Lower lobe of right lung (tissue), 2 donors: ENCODE results near the gene ACACB. TPM values are rescaled to one million over a fixed set of nuclear protein-coding genes. Genes with fewer than 3 reads are reported as not detected.

Experiments
- ATAC-seq, 2 donors: fragments of 200-7000 bp; cut with Tn5 transposase; one replicate each; pipeline ENCODE4 v1.9.1; 2020 to 2022; ENCODE audit warnings: mild to moderate bottlenecking in 2 of 2, moderate library complexity in 2 of 2
- DNase-seq: peaks from one replicate; pipeline ENCODE4 v3.0.0-alpha.2; 2020
- H3K27ac ChIP-seq: fragments of 200-600 bp; one replicate; pipeline ENCODE4 v1.8.0; 2022
- H3K27me3 ChIP-seq: fragments of 200-600 bp; one replicate; pipeline ENCODE4 v1.8.0; 2022; ENCODE audit warnings: low read depth
- H3K36me3 ChIP-seq: fragments of 200-600 bp; one replicate; pipeline ENCODE4 v1.8.0; 2022; ENCODE audit warnings: mild to moderate bottlenecking
- H3K4me1 ChIP-seq: fragments of 200-600 bp; one replicate; pipeline ENCODE4 v1.8.0; 2022
- H3K4me3 ChIP-seq: fragments of 200-600 bp; one replicate; pipeline ENCODE4 v1.8.0; 2022; ENCODE audit warnings: mild to moderate bottlenecking
- H3K9me3 ChIP-seq: fragments of 200-600 bp; one replicate; pipeline ENCODE4 v1.8.0; 2022
- intact Hi-C: fragments of 100-400 bp; cut with DNase I; formaldehyde crosslinking; loops from one replicate; pipeline ENCODE4 v1.11.0; 2022
- total RNA-seq: library from RNA; stranded (reverse); fragmentation: NEBNext Ultra II Directional; extraction: Animal tissue kit (Norgen Biotek cat#: 25700); gene quantifications from one replicate; pipeline ENCODE4 v1.2.1, GENCODE V29; 2021
- TF ChIP-seq, protein P1 (sequence below): fragments of 200-600 bp; IDR thresholded peaks from one replicate; pipeline ENCODE4 v1.8.0; 2022; ENCODE audit warnings: antibody characterized with exemption, mild to moderate bottlenecking
- donor health status: DM: no; HTN: yes; CAD: no; lungs with severe emphysema.

ACACB gene
- total RNA-seq, 1 donor from 2014 or later, result 42.5 TPM

DNA sequence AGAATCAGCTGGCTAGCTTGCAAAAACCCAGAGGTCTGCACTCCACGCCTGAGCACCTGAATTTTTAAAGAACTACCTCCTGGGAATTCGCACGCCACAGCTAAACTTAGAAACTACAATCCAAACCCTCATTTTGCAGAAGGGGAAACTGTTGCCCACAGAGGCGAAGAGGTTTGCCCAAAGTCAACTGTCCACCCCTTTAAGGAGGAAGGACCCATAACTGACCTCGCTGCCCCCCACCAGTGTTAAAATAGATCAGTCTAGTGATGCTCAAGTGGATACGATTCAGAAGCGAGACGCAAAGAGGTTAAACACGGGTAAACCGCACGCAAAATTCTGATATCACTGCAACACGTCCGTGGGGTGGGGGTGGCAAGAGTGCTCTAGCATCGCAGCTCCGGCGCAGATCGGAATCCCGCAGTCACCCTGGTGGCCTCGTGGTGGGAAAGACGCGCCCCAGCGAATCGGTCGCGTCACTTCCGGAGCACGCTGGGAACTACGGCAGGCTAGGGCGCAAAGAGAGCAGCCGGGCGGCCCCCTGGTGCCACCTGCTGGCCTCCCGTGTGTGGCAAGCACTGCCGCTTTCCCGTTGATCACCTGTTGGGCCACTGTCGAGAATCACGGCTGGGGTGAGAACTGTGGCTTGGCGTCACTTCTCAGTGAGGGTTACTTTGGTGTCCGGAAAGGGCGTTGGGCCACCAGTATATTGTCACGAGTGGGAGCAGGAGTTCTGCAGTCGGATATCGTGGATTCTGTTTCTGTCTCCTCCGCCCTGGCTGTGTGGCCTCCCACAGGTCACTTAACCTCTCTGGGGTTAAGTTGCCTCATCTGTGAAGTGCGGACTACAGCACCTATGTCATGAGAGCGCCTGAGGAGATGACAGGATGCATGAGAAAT is 23.1 kb upstream of the ACACB start, which contains the start of gene ALKBH2:
ALKBH2 (minus strand) TSS at position 451 of the 897 bp plus-strand sequence. CDS start 686 bp downstream, outside the sequence.
- Histone ChIP-seq H3K9me3 (no peaks in the 10 kb centered on the region), H3K4me1 (peaks cover 25% of the 10 kb centered on the region), H3K27me3 (no peaks in the 10 kb centered on the region), H3K27ac (peak within 1 kb of the TSS; percentile 81), H3K36me3 (peaks cover 26% of the 10 kb centered on the region), H3K4me3 (peak within 1 kb of the TSS; percentile 64)
- intact Hi-C loops, result loop anchor here (10.0 kb wide), 1 partner anchor 208 kb away; the partner anchor contains the start of gene DAO
- ATAC-seq (peak; percentile 88 to 91), DNase-seq (peak; percentile 97)
- TF ChIP-seq, protein P1, sequence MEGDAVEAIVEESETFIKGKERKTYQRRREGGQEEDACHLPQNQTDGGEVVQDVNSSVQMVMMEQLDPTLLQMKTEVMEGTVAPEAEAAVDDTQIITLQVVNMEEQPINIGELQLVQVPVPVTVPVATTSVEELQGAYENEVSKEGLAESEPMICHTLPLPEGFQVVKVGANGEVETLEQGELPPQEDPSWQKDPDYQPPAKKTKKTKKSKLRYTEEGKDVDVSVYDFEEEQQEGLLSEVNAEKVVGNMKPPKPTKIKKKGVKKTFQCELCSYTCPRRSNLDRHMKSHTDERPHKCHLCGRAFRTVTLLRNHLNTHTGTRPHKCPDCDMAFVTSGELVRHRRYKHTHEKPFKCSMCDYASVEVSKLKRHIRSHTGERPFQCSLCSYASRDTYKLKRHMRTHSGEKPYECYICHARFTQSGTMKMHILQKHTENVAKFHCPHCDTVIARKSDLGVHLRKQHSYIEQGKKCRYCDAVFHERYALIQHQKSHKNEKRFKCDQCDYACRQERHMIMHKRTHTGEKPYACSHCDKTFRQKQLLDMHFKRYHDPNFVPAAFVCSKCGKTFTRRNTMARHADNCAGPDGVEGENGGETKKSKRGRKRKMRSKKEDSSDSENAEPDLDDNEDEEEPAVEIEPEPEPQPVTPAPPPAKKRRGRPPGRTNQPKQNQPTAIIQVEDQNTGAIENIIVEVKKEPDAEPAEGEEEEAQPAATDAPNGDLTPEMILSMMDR, result peak; percentile 98

DNA sequence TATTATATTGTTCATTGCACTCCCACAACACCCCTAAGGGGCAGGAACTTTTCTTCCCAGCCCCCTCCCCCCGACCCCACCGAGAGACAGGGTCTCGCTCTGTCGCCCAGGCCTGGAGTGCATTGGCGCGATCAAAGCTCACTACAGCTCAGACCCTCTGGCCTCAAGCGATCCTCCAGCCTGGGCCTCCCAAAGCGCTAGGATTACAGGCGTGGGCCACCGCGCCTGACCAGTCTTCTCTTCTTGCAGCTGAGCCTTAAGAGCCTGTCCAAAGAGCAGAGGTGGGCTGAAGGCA is 19.3 kb upstream of the ACACB start:
- Histone ChIP-seq H3K27me3 (no peaks in the 10 kb centered on the region), H3K36me3 (peaks cover 13% of the 10 kb centered on the region), H3K4me1 (peaks cover 34% of the 10 kb centered on the region), H3K4me3 (no peak overlapping the region), H3K27ac (no peak overlapping the region), H3K9me3 (no peaks in the 10 kb centered on the region)
- no peak for DNase-seq
- ATAC-seq, result no peak
- TF ChIP-seq, protein P1, result no peak
- intact Hi-C loops, result loop anchor here (10.0 kb wide), 1 partner anchor 212 kb away; the partner anchor contains the start of gene DAO

DNA sequence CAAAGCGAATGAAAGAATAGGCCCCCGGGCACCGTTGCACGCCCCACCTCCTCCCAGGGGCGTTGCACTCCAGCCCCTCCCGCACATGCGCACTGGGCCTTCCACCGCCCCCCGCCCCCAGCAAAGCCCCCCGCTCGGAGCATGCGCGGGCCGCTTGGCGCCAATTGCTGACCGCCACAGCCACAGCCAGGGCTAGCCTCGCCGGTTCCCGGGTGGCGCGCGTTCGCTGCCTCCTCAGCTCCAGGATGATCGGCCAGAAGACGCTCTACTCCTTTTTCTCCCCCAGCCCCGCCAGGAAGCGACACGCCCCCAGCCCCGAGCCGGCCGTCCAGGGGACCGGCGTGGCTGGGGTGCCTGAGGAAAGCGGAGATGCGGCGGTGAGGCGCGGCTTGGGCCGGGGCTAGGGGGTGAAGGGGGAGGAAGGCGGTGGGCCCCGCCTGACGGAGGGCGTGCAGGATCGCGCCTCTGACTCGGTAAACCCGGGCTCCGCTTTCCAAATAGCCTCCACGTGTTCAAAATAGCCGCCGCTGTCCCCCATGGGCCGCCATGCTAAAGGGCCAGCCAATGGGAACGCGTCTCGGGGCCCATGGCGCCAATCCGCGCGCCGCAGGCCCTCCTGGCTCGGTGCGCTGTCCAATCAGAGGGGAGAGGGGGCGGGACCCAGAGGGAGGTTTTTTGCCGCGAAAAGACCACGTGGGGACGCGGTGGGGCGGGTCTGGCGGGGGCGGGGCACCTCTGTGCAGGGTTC is 18.8 kb upstream of the ACACB start, which contains the start of gene UNG:
UNG (plus strand) TSS at position 163 of the 748 bp plus-strand sequence; CDS start at position 246, 83 bp downstream.
- Histone ChIP-seq H3K4me1 (peaks cover 29% of the 10 kb centered on the region), H3K27ac (peak within 1 kb of the TSS; percentile 89), H3K9me3 (no peaks in the 10 kb centered on the region), H3K36me3 (peaks cover 18% of the 10 kb centered on the region), H3K4me3 (peak within 1 kb of the TSS; percentile 98), H3K27me3 (no peaks in the 10 kb centered on the region)
- ATAC-seq (peak; percentile 97), DNase-seq (peak; percentile 98)
- TF ChIP-seq, protein P1, result no peak
- intact Hi-C loops, result loop anchor here (10.0 kb wide), 1 partner anchor 213 kb away; the partner anchor contains the start of gene DAO

DNA sequence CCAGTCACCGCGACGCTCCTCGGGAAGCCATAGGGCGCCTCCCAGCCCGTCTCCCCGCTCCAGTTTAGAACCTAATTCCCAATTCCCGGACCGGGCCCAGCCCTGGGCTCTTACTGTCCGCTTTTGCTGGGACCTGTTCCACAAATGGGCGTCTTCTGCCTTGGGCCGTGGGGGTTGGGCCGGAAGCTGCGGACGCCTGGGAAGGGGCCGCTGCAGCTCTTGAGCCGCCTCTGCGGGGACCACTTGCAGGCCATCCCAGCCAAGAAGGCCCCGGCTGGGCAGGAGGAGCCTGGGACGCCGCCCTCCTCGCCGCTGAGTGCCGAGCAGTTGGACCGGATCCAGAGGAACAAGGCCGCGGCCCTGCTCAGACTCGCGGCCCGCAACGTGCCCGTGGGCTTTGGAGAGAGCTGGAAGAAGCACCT is 18.2 kb upstream of the ACACB start:
- intact Hi-C loops, result loop anchor here (10.0 kb wide), 1 partner anchor 213 kb away; the partner anchor contains the start of gene DAO
- TF ChIP-seq, protein P1, result no peak

DNA sequence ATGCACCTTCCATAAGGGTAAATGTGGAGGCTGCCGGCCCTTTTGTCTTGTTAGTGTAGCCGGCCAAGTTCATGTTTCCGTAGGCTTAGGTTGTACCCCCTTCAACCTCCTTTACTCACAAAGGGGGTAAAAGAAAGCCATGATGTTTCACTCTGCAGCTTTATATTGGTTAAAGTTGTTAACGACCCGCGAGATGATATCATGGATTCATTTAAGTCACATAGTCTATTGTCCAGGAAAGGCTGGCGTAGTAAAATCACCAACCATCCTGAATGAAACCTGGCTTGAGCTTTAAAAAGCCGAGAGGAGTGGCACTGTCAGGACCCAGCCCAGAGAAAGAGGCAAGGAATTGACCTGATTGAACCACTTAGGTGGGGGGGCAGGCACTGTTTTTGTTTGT is 17.7 kb upstream of the ACACB start:
- Histone ChIP-seq H3K27me3 (no peaks in the 10 kb centered on the region), H3K27ac (peak overlapping the region; percentile 89), H3K9me3 (no peaks in the 10 kb centered on the region), H3K4me3 (peak overlapping the region; percentile 98), H3K36me3 (peaks cover 28% of the 10 kb centered on the region), H3K4me1 (peaks cover 23% of the 10 kb centered on the region)
- DNase-seq (no peak), ATAC-seq (no peak)
- intact Hi-C loops, result loop anchor here (10.0 kb wide), 1 partner anchor 214 kb away; the partner anchor contains the start of gene DAO
- TF ChIP-seq, protein P1, result no peak

More for the DNA sequence above, 18.2 kb upstream of the ACACB start:
- Histone ChIP-seq H3K9me3 (no peaks in the 10 kb centered on the region), H3K27ac (peak overlapping the region; percentile 89), H3K4me1 (peaks cover 23% of the 10 kb centered on the region), H3K36me3 (peaks cover 24% of the 10 kb centered on the region), H3K4me3 (peak overlapping the region; percentile 98), H3K27me3 (no peaks in the 10 kb centered on the region)
- DNase-seq (peak; percentile 82), ATAC-seq (peak; percentile 72 to 82)
